OCI-LY1 (cell line): ENCODE data around the gene OMP.

Source experiments
- EZH2 ChIP-seq: fragments of 200-600 bp; sonication (generic), shearing (Covaris generic); IDR thresholded peaks from 2 replicates; pipeline ENCODE4 v1.8.0; 2017; ENCODE audit warnings: borderline replicate concordance, mixed run types, mild to moderate bottlenecking, antibody characterized with exemption, low read length, moderate library complexity, mixed read lengths
- TF ChIP-seq, protein P1 (sequence below): fragments of 200-600 bp; sonication (generic), shearing (Covaris generic); IDR thresholded peaks from 2 replicates; pipeline ENCODE4 v1.5.1; 2017; ENCODE audit warnings: mild to moderate bottlenecking, antibody characterized with exemption, low read length, moderate library complexity, mixed read lengths

DNA sequence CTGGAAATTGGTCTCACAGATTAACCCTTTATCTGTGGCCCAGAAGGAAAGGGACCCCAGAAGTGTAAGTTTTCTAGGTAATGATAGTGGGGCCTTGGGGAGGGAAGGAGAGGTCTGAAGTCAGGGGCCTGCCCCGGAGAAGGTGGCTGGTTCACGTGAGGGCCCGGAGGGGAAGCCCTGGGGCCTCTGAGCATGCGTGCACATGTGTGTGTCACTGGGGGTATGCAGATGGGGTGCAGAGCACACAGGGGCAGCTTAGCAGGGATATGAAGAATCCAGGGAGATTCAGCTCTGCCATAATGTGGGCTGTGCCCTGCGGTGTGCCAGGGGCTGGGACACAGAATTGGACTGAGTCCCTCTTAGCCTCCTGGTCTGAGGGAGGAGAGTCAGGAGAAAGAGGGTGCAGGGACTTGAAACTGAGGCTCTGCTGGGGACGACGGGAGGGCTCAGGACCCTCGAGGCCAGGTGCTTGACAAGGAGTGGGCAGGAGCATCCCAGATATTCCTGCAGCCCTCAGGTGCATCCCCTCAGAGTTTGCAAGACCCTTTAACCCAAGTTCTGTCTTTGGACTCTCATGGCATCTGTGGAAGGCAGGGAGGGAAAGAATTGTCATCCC is 40.9 kb downstream of the OMP start:
- TF ChIP-seq, protein P1, sequence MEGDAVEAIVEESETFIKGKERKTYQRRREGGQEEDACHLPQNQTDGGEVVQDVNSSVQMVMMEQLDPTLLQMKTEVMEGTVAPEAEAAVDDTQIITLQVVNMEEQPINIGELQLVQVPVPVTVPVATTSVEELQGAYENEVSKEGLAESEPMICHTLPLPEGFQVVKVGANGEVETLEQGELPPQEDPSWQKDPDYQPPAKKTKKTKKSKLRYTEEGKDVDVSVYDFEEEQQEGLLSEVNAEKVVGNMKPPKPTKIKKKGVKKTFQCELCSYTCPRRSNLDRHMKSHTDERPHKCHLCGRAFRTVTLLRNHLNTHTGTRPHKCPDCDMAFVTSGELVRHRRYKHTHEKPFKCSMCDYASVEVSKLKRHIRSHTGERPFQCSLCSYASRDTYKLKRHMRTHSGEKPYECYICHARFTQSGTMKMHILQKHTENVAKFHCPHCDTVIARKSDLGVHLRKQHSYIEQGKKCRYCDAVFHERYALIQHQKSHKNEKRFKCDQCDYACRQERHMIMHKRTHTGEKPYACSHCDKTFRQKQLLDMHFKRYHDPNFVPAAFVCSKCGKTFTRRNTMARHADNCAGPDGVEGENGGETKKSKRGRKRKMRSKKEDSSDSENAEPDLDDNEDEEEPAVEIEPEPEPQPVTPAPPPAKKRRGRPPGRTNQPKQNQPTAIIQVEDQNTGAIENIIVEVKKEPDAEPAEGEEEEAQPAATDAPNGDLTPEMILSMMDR, result no peak
- TF ChIP-seq EZH2, result no peak
